Measurements from ENCODE around the gene CISD1. TPM values are rescaled to one million over a fixed set of nuclear protein-coding genes. Genes with fewer than 3 reads are reported as not detected.
"Not testable (repeated sequence)": the region's sequence is repeated elsewhere in the genome, so short reads cannot be mapped to it uniquely, and the experiment has no call there.

CISD1 gene
- total RNA-seq (2014; rRNA removed; shearing (Covaris generic); ENCODE audit: low replicate concordance): 85.7 and 171 TPM in 2 replicates

GRCh38 chr10:58268946-58269781 lies at the start of gene CISD1:
CISD1 (plus strand) TSS chr10:58269162; CDS start chr10:58269274, 112 bp downstream.
- in situ Hi-C loops (cut with HindIII; ENCODE audit: low pct_unique_long_range_greater_than_20kb, low sequenced_read_pairs): no loop called here
- DNase-seq (ENCODE audit: low read depth): peak; percentile 97

DNA sequence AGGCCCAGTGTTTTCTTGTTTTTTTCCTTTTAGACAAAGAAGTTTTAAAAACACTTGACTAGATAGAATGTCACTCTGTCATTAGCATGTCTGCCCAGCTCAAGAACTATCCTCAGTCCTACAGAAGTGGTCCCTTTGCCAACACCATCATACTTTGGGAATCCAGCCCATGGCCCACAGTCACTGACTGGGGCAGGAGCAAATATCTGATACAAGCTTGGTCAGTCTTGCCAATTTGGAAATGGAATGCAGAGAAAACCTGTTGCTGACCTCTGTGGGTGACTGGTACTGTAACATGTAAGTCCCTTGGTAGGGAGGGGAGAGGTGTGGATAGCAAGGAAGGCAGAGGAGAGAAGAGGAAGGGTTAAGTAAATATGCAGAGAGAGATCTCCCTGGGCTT lies 49.1 kb upstream of the CISD1 start:
- no peak for DNase-seq (ENCODE audit: low read depth)
- in situ Hi-C loops (cut with HindIII; ENCODE audit: low pct_unique_long_range_greater_than_20kb, low sequenced_read_pairs): no loop called here

- in situ Hi-C loops (cut with HindIII; ENCODE audit: low pct_unique_long_range_greater_than_20kb, low sequenced_read_pairs): no loop called here
- DNase-seq (ENCODE audit: low read depth): no peak
These were observed 48.1 kb upstream of the CISD1 start for GRCh38 chr10:58220769-58221451.

DNA sequence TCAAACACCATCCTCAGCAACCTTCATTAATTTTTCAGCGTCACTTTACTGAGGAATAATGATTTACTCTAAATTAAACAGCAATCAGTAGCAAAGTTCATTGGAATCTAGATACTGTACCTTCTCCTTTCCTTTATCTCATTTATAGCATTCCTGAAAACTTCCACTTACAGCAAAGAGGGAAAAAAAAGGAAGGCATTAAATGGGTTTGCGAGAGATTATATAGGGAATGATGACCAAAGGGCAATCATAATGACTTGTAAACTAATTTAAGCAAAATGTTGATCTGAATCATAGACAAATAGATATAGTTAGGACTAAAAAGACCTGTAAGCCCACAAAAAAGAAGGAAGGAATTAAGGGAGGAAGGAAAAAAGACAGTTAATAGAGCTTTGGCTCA lies 43.3 kb upstream of the CISD1 start:
- in situ Hi-C loops (cut with HindIII; ENCODE audit: low pct_unique_long_range_greater_than_20kb, low sequenced_read_pairs): no loop called here
- DNase-seq (ENCODE audit: low read depth): no peak

DNA sequence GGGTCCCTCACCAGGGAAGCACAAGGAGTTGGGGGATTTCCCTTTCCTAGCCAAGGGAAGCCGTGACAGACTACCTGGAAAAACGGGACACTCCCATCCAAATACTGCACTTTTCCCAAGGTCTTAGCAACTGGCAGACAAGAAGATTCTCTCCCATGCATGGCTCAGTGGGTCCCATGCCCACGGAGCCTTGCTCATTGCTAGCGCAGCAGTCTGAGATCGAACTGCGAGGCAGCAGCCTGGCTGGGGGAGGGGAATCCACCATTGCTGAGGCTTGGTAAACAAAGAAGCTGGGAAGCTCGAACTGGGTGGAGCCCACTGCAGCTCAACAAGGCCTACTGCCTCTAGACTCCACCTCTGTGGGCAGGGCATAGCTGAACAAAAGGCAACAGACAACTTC lies 39.1 kb upstream of the CISD1 start:
- in situ Hi-C loops (cut with HindIII; ENCODE audit: low pct_unique_long_range_greater_than_20kb, low sequenced_read_pairs); DNase-seq (ENCODE audit: low read depth): not testable (repeated sequence)

DNA sequence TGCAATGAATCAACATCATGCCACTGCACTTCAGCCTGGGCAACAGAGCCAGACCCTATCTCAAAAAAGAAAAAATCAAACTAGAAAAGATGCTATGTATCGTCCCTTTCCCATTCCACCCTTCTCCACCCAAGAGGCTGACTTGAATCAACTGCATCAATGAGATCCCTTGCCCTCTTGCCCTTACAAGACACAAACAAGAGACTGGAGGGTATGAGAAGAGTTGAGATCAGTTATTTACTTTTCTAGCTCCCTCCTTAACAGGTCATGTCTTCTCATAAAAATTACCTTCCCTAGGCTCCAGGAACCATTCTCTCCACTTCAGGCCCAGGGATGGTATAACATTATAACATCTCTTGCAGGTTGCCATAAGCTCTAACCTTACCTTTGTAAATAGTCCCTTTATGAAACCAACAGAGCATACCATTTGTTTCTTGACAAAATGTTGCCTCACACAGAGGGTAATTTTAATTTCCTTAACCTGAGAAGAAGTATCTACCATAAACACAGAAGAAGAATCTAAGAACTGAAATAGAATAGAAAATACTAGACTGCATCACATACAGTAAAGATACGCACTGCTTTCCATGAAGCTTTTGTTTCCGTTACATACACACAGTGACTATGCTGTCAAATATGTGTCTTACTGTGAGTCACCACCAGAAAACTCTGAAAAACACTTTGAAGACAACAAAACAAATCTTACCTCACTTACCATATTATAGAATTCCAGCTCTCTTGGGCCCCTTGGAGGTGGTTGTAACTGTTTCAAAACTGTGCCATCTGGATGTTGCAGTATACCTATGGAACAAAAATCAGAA lies 31.7 kb upstream of the CISD1 start:
- peak; percentile 70 for DNase-seq (ENCODE audit: low read depth)
- in situ Hi-C loops (cut with HindIII; ENCODE audit: low pct_unique_long_range_greater_than_20kb, low sequenced_read_pairs): no loop called here

DNA sequence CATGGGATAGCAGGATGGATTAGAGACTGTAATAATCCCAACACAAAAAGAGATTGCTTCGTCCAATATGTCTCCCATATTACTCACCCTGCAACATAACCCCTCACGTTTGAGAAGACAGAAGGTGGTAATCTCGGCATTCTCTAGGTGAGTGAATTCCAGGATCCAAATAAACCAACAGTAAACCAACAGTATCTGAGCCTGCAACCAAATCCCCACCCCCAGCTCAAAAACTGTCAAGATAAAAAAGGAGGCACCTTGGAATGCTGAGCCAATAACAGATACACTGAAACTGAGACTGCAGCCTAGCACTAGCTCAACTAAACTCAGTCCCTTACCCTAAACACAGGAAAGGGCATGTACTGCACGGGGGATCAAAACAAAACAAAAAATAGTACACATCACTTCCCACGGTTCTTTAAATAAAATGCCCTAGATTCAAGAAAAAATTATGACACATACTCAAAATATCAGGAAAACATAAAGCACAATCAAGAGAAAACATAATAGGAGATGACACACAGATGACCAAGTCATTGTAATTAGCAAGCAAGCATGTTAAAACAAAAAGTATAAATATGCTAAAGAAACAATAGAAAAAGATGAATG lies 29.3 kb upstream of the CISD1 start:
- no peak for DNase-seq (ENCODE audit: low read depth)
- in situ Hi-C loops (cut with HindIII; ENCODE audit: low pct_unique_long_range_greater_than_20kb, low sequenced_read_pairs): no loop called here

DNA sequence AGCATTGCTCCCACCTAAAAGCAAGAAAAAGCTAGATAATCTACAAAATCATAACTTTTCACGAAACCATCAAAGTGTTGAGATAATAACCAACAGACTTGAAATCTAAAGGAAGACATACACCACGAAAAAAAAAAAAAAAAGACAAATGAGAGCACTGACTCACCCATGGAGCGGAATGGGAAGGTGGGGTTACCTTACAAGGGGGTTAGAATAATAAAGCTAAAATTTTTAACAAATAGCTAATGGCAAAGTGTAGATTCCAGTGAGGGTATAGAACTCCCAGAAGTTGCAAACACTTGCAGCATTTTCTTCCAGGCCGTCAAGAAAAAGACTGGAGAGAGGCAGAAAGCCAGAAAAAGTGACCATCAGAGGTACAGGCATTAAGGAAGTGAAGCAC lies 28.4 kb upstream of the CISD1 start:
- peak; percentile 29 for DNase-seq (ENCODE audit: low read depth)
- in situ Hi-C loops (cut with HindIII; ENCODE audit: low pct_unique_long_range_greater_than_20kb, low sequenced_read_pairs): no loop called here

DNA sequence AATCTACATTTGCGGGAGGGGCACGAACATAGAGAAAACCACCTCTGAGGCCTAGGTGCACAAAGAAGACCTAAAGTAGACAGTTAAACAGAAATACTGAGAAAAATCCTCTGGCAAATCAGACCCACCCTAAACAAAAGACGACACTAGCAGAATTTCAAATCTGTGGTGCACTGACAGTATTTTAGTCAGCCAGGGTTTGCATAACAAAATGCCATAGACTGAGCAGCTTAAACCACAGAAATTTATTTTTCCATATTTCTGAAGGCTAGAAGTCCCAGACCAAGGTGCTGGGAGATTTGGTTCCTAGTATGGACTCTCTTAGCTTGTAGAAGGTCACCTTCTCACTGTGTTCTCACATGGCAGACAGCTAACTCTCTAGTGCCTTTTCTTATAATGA lies 27.6 kb upstream of the CISD1 start:
- in situ Hi-C loops (cut with HindIII; ENCODE audit: low pct_unique_long_range_greater_than_20kb, low sequenced_read_pairs): no loop called here
- no peak for DNase-seq (ENCODE audit: low read depth)

GRCh38 chr10:58243269-58243668 lies 25.7 kb upstream of the CISD1 start:
- in situ Hi-C loops (cut with HindIII; ENCODE audit: low pct_unique_long_range_greater_than_20kb, low sequenced_read_pairs): no loop called here
- DNase-seq (ENCODE audit: low read depth): no peak

DNA sequence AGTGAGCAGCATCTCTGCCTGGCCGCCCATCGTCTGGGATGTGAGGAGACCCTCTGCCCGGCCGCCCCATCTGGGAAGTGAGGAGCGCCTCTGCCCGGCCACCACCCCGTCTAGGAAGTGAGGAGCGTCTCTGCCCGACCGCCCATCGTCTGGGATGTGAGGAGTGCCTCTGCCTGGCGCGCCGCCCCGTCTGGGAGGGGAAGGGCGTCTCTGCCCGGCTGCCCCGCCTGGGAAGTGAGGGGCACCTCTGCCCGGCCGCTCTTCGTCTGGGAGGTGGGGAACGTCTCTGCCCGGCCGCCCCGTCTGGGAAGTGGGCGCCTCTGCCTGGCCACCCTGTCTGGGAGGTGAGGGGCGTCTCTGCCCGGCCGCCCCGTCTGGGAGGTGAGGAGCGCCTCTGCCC lies 25.2 kb upstream of the CISD1 start:
- DNase-seq (ENCODE audit: low read depth); in situ Hi-C loops (cut with HindIII; ENCODE audit: low pct_unique_long_range_greater_than_20kb, low sequenced_read_pairs): not testable (repeated sequence)

DNA sequence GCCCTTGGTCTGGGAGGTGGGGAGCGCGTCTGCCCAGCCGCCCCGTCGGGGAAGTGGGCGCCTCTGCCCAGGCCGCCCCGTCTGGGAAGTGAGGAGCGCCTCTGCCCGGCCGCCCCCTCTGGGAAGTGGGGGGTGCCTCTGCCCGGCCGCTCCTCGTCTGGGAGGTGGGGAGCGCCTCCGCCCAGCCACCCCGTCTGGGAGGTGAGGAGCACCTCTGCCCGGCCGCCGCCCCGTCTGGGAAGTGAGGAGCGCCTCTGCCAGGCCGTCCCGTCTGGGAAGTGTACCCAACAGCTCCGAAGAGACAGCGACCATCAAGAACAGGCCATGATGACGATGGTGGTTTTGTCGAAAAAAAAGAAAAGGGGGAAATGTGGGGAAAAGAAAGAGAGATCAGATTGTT lies 24.7 kb upstream of the CISD1 start:
- DNase-seq (ENCODE audit: low read depth); in situ Hi-C loops (cut with HindIII; ENCODE audit: low pct_unique_long_range_greater_than_20kb, low sequenced_read_pairs): not testable (repeated sequence)

DNA sequence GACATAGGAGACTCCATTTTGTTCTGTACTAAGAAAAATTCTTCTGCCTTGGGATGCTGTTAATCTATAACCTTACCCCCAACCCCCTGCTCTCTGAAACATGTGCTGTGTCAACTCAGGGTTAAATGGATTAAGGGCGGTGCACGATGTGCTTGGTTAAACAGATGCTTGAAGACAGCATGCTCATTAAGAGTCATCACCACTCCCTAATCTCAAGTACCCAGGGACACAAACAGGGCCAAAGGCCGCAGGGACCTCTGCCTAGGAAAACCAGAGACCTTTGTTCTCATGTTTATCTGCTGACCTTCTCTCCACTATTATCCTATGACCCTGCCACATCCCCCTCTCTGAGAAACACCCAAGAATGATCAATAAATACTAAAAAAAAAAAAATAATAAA lies 24.3 kb upstream of the CISD1 start:
- in situ Hi-C loops (cut with HindIII; ENCODE audit: low pct_unique_long_range_greater_than_20kb, low sequenced_read_pairs); DNase-seq (ENCODE audit: low read depth): not testable (repeated sequence)

DNA sequence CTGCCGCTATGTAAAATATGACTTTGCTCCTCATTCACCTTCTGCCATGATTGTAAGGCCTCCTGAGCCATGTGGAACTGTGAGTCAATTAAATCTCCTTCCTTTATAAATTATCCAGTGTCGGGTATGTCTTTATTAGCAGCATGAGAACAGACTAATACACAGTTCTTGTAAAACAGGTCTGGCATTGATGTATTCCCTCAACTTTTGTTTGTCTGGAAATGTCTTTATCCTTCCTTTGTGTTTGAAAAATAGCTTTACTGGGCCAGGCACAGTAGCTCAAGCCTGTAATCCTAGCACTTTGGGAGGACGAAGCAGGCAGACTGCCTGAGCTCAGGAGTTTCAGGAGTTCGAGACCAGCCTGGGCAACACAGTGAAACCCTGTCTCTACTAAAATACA lies 15.8 kb upstream of the CISD1 start:
- DNase-seq (ENCODE audit: low read depth): no peak
- in situ Hi-C loops (cut with HindIII; ENCODE audit: low pct_unique_long_range_greater_than_20kb, low sequenced_read_pairs): no loop called here

GRCh38 chr10:58254644-58255043 lies 14.3 kb upstream of the CISD1 start:
- in situ Hi-C loops (cut with HindIII; ENCODE audit: low pct_unique_long_range_greater_than_20kb, low sequenced_read_pairs): no loop called here
- no peak for DNase-seq (ENCODE audit: low read depth)

GRCh38 chr10:58256013-58256780 lies 12.8 kb upstream of the CISD1 start:
- in situ Hi-C loops (cut with HindIII; ENCODE audit: low pct_unique_long_range_greater_than_20kb, low sequenced_read_pairs); DNase-seq (ENCODE audit: low read depth): not testable (repeated sequence)

DNA sequence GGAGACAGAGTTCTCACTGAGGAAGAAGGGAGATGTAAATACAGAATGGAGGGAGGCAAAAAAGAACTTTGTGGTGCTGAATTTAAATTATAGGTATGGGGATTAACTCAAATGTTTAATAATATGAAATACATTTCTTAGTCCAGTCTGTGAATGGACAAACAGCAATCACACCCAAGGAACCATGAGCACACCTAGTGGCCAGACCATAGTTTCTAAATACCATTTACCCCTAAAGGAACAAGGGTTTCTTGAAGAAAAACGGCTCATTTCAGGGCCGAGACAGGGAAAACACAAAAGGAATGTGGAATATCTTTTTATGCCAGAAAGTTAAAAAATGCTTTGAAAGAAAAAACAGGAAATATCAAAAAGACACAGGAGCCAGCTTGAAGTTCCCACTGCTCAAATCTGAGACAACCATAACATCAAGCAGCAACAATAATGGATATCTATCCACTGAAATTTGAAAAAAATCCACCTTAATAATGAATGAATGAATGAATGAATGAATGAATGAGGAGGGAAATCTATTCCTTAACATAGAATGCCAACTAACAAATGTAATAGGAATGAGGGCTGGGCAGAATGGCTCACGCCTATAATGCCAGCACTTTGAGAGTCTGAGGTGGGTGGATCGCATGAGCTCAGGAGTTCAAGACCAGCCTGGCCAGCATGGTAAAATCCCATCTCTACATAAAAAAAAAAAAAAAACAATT lies 9.8 kb upstream of the CISD1 start:
- in situ Hi-C loops (cut with HindIII; ENCODE audit: low pct_unique_long_range_greater_than_20kb, low sequenced_read_pairs): no loop called here
- DNase-seq (ENCODE audit: low read depth): no peak

Data from Caki2 (cell line).